Measurements from ENCODE around the gene PNLIPRP2.
A peak's percentile ranks its signal among the peaks of the same experiment; 100 is the strongest.

PNLIPRP2 gene

DNA sequence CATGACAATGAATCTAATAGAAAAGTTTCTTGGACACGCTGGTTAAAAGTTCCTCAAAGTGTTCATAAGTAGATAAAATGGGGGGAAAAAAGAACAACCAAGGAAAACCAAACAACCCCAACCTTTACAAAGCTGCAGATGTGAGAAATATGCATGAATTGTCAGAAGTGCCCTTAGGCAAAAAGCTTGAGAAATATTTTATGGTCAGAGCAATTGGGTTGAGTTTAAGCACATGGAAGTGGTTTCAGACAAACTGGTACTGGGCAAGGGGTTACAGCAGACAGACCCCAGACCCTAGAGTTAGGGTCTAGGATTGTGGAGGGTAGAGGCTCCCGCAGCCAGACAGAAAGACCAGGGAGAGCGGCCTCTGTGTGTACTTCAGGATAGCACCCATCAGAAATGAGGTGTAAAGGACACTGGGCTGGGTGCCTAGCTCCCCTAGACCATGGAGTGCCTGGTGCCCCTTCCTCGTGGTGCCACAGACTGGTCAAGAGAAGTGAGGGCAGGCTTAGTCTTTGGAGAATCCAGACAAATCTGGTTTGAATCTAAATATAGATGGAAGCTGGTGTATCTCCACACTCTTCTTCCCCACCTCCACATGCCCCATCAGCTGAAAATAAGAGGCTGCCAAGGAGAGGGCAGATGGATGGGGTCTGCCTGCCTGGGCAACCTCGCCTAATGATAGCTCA lies 37.3 kb downstream of the PNLIPRP2 start:
- no peak for DNase-seq

DNA sequence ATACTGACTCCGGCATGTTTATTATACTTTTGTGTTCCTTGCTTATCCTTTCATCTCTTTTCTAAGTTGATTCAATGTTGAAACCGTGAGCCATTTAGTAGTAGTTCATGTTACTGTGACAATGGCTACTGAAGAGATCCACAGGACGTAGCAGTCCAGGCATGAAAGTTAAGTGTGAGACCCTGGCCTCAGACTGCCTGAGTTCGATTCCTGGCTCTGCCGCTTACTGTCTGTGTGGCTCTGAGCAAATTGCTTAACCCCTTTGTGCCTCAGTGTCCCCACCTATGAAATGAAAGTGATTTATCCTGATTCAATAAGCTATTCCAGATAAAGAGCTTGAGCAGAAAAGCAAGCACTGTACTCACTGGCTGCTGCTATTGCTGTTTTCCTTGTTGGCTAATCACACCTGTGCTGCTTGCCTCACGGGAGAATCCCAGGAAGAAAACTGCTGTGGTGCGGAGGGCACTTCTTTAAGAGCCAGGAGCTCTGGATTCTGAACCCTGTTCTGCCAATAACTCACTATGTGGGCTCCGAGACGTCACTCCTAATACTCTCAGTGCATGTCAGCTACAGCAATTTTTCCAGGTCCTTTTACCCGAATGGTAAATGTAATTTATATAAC lies 38.4 kb downstream of the PNLIPRP2 start:
- no peak for DNase-seq

DNA sequence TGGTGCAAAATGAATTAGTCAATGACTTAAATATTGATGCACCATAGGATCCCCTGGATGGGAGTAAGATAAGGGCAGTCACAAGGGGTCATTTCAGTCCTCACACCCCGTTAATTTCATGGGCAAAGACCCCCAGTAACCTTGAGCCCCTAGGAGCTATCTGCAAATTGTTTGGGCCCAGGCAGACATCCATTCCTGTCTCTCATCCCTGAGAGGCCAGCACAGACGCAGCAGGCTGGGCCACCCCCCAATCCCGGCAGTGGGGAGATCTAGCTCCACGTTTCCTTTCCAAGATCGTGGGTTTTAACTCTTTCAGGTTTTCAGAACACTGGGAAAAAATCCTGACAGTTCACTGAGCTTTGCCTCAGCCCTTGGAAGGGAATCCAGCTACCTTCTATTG lies 40.1 kb downstream of the PNLIPRP2 start:
- no peak for DNase-seq

DNA sequence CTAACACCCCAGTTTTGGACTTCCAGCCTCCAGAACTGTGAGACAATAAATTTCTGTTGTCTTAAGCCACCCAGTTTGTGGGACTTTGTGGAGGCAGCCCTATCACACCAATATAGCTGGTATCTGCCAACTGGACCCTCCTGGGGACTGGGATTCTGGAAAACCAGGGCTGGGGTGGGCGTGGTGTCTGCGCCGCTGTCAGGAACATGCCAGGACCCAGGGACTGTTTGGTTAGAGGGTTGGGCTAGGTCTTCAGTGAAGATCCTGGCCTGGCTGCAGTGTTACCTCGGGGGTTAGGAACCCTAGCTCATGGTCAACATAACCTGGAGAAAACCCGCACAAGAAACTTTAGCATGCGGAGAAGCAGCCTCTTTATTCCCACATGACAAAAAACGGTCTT lies 42.6 kb downstream of the PNLIPRP2 start:
- no peak for DNase-seq

DNA sequence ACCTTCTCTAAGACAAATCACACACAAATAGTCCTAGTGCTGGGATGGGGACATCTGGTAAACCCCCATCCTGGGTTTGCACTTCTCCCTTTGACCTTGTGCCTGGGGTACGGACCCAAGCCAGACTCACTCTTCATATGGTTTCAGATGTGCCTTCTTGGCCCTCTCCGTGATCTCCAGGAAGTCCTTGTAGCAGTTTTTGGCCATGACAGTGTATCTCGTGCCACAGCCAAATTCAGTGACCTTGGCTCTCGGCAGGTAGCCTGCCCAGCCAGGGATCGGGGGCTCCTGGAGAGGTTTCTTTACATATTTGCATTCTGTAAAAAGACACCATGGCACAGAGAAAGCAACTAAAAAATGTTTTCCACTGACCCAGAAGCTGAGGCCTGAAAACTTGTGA lies 43.9 kb downstream of the PNLIPRP2 start:
- no peak for DNase-seq

GRCh38 chr10:116665541-116666125 lies 44.9 kb downstream of the PNLIPRP2 start:
- no peak for DNase-seq

DNA sequence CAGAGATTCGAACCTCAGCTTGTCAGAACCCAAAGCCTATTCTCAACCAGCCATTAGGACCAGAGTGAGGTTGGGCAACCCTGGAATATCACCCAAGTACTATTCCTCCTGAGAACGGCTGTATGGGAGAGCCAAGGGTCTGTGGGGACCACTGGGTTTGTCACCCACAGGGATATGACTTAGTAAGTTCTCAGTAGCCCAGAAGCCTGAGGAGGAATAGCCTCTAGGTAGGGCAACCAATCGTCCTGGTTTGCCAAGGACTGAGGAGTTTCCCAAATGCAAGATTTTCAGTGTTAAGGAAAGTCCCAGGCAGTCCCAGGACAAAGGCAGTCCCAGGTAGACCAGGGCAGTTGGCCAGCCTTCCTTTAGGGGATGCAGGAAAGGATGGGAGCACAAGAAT lies 46.7 kb downstream of the PNLIPRP2 start:
- DNase-seq, result no peak

- DNase-seq, result no peak
Measured at GRCh38 chr10:116668018-116668417, 47.3 kb downstream of the PNLIPRP2 start.

GRCh38 chr10:116668446-116668845 lies 47.7 kb downstream of the PNLIPRP2 start:
- no peak for DNase-seq

DNA sequence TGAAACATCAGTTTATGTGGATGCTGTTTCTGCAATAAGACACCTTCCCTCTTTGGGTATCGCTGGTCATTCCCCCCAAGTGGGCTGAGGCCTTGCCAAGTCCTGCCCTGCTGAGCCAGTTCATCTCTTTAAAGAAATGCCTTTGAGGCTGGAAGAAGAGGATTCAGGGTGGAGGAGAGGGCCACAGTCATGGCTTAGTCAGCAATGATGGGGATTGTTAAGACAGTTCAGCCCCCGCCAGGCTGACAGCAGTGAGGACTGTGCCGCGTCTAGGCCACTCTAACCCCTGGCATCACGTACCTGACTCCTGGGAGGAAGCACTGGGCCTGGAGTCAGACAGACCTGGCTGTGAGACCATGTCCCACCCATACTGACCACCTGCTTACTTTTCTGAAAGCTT lies 48.3 kb downstream of the PNLIPRP2 start:
- no peak for DNase-seq

- peak; percentile 49 for DNase-seq
Measured at GRCh38 chr10:116669832-116670644, 49.3 kb downstream of the PNLIPRP2 start.

GRCh38 chr10:116670706-116671105 lies 50.0 kb downstream of the PNLIPRP2 start:
- no peak for DNase-seq

GRCh38 chr10:116671274-116671926 lies 50.6 kb downstream of the PNLIPRP2 start:
- DNase-seq, result no peak

DNA sequence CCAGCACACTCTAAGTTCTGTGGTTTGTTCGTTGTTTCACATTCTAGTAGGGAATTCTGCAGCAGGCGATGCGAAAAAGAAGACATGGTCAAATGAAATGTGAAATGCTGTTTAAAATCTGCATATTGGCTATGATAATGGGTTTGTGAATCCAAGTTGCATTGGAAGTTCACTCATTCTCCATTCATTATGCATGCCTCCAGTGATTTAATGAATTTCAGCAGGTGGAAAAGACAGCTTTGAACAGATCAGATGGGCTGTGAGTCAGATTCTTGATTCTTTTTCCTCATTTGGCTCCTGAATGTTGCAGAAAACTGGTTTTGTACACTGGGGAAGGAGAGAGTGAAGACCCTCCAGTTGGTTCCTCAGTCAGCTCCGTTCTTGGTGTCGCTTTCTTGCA lies 52.1 kb downstream of the PNLIPRP2 start:
- DNase-seq, result no peak

- DNase-seq, result no peak
Measured at GRCh38 chr10:116673866-116674265, 53.1 kb downstream of the PNLIPRP2 start.

- DNase-seq, result no peak
Measured at GRCh38 chr10:116674901-116675423, 54.2 kb downstream of the PNLIPRP2 start.

DNA sequence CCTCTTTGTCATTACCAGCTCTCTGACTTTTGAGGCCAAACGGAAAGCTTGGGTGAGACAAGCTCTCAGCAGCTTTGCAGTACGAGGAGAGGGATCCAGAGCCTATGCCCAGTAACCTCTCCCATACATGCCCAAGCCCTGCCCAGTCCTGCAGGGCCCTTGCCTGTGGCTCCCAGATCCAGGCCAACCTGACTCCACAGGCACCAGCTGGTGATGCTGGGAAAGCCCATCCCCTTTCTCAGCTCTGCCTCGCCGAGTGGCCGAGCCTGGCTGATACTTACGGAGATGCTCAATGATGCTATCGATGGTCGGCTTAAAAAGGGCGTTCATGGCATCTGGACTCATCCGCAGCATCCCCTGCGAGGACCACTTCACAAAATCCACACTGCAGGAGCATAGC lies 55.4 kb downstream of the PNLIPRP2 start:
- DNase-seq, result no peak

GRCh38 chr10:116676633-116677032 lies 55.9 kb downstream of the PNLIPRP2 start:
- no peak for DNase-seq

DNA sequence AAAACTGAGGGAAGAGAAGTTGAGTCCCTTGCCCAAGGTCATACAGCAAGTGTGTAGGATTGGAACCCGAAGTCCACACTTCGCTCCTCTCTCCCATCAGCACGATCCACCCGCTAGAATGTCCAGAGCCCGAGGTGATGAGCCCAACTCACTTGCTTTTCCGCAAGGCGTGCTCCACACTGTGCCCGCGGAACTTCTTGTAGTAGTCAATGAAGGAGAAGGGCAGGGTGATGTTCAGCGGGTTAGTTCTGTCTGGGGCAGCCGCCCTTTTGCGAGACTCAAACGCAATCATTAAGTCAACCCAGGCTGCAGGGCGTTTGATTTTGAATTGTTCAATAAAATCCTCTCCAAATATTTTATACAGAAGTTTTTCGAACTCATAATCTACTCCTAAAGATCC lies 58.6 kb downstream of the PNLIPRP2 start:
- DNase-seq, result no peak

DNA sequence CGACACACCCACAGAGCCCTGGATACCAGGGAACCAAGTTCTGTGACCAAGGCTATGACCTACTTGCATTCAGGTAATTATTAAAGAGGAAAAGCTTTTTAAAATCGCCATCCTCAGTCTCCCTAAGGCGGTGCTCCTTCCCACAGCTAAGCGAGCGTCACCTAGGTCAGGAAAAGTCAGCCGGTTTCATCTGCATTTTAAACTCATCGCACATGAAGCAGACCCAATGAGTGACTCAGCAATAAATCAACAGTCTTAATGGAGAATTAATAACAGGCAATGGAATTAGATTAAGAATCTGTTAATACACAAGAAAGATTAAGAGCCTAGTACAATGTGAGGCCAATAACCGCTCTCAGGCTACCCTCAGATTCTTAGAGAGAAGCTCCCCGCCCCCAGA lies 62.4 kb downstream of the PNLIPRP2 start:
- no peak for DNase-seq

DNA sequence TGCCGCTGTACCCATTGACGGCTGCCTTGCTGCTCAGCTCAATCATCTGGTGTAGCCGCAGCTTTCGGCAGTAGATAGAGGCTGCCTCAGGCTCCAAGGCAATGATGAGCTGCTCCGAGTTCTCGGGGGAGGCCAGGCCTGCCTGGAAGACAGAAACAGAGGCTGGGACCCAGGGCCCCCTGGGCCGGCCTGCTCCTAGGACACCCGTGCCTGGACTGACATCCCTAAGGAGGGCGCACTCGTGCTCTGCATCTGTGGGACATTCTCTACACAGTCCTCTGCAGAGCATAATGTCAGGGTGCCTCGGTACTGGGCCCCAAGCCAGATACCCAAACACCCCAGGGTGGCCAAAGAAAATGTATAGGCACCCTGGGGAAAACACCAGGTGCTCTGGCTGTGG lies 63.1 kb downstream of the PNLIPRP2 start:
- no peak for DNase-seq

DNA sequence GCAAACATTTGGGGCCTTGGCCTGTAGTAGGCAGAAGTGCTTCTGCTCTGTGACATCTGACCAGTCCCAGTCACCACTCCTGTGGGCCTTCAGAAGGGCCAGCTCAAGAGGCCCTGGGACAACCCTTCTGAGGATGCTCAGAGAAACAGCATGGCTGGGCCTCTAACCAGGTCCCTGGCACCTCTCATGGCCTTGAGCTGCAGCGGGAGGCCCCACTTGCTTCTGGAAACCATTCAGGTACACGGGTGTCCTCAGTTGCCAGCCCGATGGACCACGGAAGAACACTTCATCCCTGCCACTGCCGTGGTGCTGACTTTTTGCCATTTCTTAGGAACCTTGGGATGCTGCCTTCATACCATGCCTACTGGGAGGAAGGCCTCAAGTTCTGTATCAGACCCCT lies 64.0 kb downstream of the PNLIPRP2 start:
- DNase-seq, result no peak

DNA sequence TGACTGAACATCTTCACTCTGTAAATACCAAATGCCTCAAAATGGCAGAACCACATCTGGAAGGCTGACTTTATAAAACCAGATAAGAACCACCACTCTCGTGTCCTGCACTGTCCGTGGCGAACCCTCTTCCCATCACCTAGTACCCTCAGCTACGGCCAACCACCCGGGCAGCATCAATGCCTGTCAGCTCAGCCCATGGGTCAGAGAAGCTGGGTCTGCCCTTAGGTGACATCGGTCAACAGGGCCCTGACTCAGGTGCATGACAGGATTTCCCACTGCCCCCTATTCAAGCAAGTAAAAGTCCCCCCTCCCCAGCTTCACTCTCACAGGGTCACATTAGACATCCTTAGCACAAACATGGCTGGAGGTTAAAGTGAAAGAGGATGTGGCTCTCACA lies 65.1 kb downstream of the PNLIPRP2 start:
- DNase-seq, result no peak
